Keratinocyte (primary cell): Measurements from ENCODE around the gene IGFBP3. TPM values are rescaled to one million over a fixed set of nuclear protein-coding genes. Genes with fewer than 3 reads are reported as not detected.

Experiments used
- DNase-seq: peaks from one replicate; pipeline ENCODE4 v3.0.0-alpha.2; 2011; ENCODE audit warnings: low read depth, missing footprints, low spot score
- FAIRE-seq: peaks from 2 replicates; lab custom pipeline; 2011; peaks lifted over from hg19 to GRCh38; lab: Jason Lieb, UNC
- H2AFZ ChIP-seq: 2 replicates; pipeline ENCODE4 v1.6.0; 2012; ENCODE audit warnings: low read length, control low read depth, inconsistent platforms; ENCODE audit not compliant: control insufficient read depth
- H3K27ac ChIP-seq: 2 replicates; pipeline ENCODE4 v1.5.1; 2011; ENCODE audit warnings: low read length; ENCODE audit not compliant: control insufficient read depth, insufficient read depth
- H3K27me3 ChIP-seq: 3 replicates; pipeline ENCODE4 v1.6.0; 2011; ENCODE audit warnings: low read length; ENCODE audit not compliant: control insufficient read depth, insufficient read depth; ENCODE audit errors: extremely low read depth
- H3K36me3 ChIP-seq, 2 experiments: 2 replicates in 1 of 2; 3 replicates in 1 of 2; pipeline ENCODE4 v1.5.1; 2011; ENCODE audit warnings: low read length in 2 of 2, mild to moderate bottlenecking in 1 of 2; ENCODE audit not compliant: control insufficient read depth in 2 of 2, insufficient read depth in 2 of 2; ENCODE audit errors: extremely low read depth in 1 of 2
- H3K4me1 ChIP-seq: 3 replicates; pipeline ENCODE4 v1.5.1; 2011; ENCODE audit warnings: low read length; ENCODE audit not compliant: control insufficient read depth, insufficient read depth; ENCODE audit errors: extremely low read depth
- H3K4me2 ChIP-seq: 3 replicates; pipeline ENCODE4 v1.6.0; 2011; ENCODE audit warnings: low read depth, low read length; ENCODE audit not compliant: control insufficient read depth, insufficient read depth; ENCODE audit errors: extremely low read depth
- H3K4me3 ChIP-seq, 3 experiments: fragments of 200-600 bp in 1 of 3; sonication (generic) in 1 of 3; 2 replicates in 2 of 3; 3 replicates in 1 of 3; pipeline ENCODE4 v1.5.1; 2011 to 2016; ENCODE audit warnings: low read length in 3 of 3, mild to moderate bottlenecking in 3 of 3, control low read depth in 2 of 3, inconsistent platforms in 1 of 3, low read depth in 1 of 3, mixed read lengths in 1 of 3, mixed run types in 1 of 3, moderate library complexity in 1 of 3; ENCODE audit not compliant: control insufficient read depth in 2 of 3, insufficient read depth in 2 of 3; ENCODE audit errors: extremely low read depth in 1 of 3
- H3K79me2 ChIP-seq: 2 replicates; pipeline ENCODE4 v1.6.0; 2012; ENCODE audit warnings: low read length; ENCODE audit not compliant: control insufficient read depth, insufficient read depth
- H3K9ac ChIP-seq: 3 replicates; pipeline ENCODE4 v1.6.0; 2011; ENCODE audit warnings: low read length; ENCODE audit not compliant: control insufficient read depth, insufficient read depth; ENCODE audit errors: extremely low read depth
- H3K9me1 ChIP-seq: 3 replicates; pipeline ENCODE4 v1.6.0; 2011; ENCODE audit warnings: low read length; ENCODE audit not compliant: control insufficient read depth, insufficient read depth; ENCODE audit errors: extremely low read depth
- H3K9me3 ChIP-seq: 2 replicates; pipeline ENCODE4 v1.5.1; 2012; ENCODE audit warnings: low read depth, low read length; ENCODE audit not compliant: control insufficient read depth
- H4K20me1 ChIP-seq: 3 replicates; pipeline ENCODE4 v1.6.0; 2011; ENCODE audit warnings: low read length; ENCODE audit not compliant: control insufficient read depth, insufficient read depth; ENCODE audit errors: extremely low read depth
- EZH2 ChIP-seq: IDR thresholded peaks from one replicate; pipeline ENCODE4 v1.6.1; 2012; ENCODE audit warnings: inconsistent platforms, mild to moderate bottlenecking, low read length, moderate library complexity
- dilution Hi-C: fragments of 300-500 bp; cut with MboI; formaldehyde crosslinking; loops from one replicate; pipeline ENCODE4 v1.7.0; 2020; ENCODE audit warnings: low sequenced_read_pairs; ENCODE audit not compliant: extremely low pct_ligation_motif_present
- polyA plus RNA-seq, 5 experiments: library from polyadenylated mRNA; depleted of rRNA in 3 of 5; stranded (reverse) in 3 of 5; stranded (forward) in 1 of 5; unstranded in 1 of 5; fragments of >200 nt; gene quantifications; 1 replicate in 1 of 5; 2 replicates in 3 of 5; 3 replicates in 1 of 5; pipeline versions ENCODE4 v1.2.1 to v1.2.3, GENCODE V29; 2011 to 2012; ENCODE audit warnings: missing spikeins in 2 of 5, low read depth in 1 of 5, low replicate concordance in 1 of 5
- TF ChIP-seq, protein P1 (sequence below), 3 experiments: IDR thresholded peaks in 1 of 3; conservative IDR thresholded peaks in 1 of 3; optimal IDR thresholded peaks in 1 of 3; 2 replicates in 2 of 3; 3 replicates in 1 of 3; pipeline versions ENCODE3 to v1.5.1; 2011; ENCODE audit warnings: low read length in 3 of 3, mild to moderate bottlenecking in 3 of 3, moderate library complexity in 2 of 3, control low read depth in 1 of 3, inconsistent platforms in 1 of 3; ENCODE audit not compliant: insufficient read depth in 2 of 3; ENCODE audit errors: extremely low read depth in 1 of 3

Gene IGFBP3
- polyA plus RNA-seq, 1 donor (not counting 4 experiments of a cell fraction or from before 2014, with no cell fraction given): 14.0 TPM

DNA sequence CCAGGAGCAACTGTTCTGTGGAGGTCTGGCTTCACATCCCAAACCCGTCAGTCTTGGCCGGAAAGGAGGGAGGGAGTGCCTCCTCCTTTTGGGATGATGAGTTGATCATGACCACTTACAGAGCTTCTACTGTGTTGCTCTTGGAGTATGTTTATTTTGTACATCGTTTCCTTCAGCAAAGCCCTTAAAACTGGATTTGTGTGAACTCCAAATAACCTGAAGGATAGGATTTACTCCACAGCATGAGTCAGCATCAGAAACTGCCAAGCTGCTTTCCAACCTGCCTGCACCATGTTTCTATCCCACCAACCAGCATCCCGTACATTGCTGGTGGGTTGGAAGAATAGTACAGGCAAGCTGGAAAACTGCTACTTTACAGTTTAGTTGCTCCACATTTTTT lies 51.6 kb downstream of the IGFBP3 start:
- Histone ChIP-seq H2AFZ (no peak overlapping the region), H3K9ac (no peak overlapping the region), H3K4me3 (no peak overlapping the region), H3K27me3 (peaks cover 13% of the 10 kb centered on the region), H3K36me3 (no peaks in the 10 kb centered on the region), H4K20me1 (no peaks in the 10 kb centered on the region), H3K4me2 (no peak overlapping the region), H3K4me1 (peaks cover 9% of the 10 kb centered on the region), H3K79me2 (no peaks in the 10 kb centered on the region), H3K9me3 (no peaks in the 10 kb centered on the region), H3K27ac (no peak overlapping the region), H3K9me1 (no peaks in the 10 kb centered on the region)
- FAIRE-seq (no peak), DNase-seq (no peak)
- dilution Hi-C loops: no loop called here
- TF ChIP-seq EZH2: no peak
- TF ChIP-seq, protein P1, sequence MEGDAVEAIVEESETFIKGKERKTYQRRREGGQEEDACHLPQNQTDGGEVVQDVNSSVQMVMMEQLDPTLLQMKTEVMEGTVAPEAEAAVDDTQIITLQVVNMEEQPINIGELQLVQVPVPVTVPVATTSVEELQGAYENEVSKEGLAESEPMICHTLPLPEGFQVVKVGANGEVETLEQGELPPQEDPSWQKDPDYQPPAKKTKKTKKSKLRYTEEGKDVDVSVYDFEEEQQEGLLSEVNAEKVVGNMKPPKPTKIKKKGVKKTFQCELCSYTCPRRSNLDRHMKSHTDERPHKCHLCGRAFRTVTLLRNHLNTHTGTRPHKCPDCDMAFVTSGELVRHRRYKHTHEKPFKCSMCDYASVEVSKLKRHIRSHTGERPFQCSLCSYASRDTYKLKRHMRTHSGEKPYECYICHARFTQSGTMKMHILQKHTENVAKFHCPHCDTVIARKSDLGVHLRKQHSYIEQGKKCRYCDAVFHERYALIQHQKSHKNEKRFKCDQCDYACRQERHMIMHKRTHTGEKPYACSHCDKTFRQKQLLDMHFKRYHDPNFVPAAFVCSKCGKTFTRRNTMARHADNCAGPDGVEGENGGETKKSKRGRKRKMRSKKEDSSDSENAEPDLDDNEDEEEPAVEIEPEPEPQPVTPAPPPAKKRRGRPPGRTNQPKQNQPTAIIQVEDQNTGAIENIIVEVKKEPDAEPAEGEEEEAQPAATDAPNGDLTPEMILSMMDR (optimal IDR thresholded peaks at IDR 0.05 in 1 of 3, IDR thresholded peaks at IDR 0.05 in 1 of 3, conservative IDR thresholded peaks at IDR 0.05 in 1 of 3; ENCODE audit: extremely low read depth in 1 of 3, insufficient read depth in 2 of 3, low read length in 3 of 3): no peak

DNA sequence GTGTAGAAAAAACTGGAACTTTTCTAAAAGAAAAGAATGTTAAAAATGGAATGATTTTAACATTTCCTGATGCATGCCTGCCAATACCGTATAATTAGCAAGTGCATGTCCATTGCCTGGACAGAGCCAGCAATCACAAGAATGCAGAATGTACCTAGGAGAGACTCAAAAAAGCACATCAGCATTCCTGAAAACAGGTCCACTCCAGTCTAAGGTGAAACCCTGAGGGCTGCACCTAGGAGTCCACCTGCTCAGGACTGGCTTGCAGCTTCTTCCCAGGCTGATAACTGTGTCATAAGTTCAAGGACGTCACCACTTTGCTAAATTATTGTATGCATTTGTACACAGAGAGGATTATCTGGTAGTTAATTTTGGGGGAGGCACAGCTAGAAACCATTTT lies 53.6 kb downstream of the IGFBP3 start:
- no peak for DNase-seq
- Histone ChIP-seq H3K4me3 (no peak overlapping the region), H3K9ac (no peak overlapping the region), H3K79me2 (no peaks in the 10 kb centered on the region), H3K4me1 (no peaks in the 10 kb centered on the region), H3K4me2 (no peak overlapping the region), H3K9me3 (no peaks in the 10 kb centered on the region), H3K27ac (no peak overlapping the region), H3K36me3 (no peaks in the 10 kb centered on the region), H3K9me1 (no peaks in the 10 kb centered on the region), H3K27me3 (peaks cover 13% of the 10 kb centered on the region), H2AFZ (no peak overlapping the region), H4K20me1 (no peaks in the 10 kb centered on the region)
- dilution Hi-C loops: no loop called here
- no peak for FAIRE-seq
- TF ChIP-seq, protein P1 (optimal IDR thresholded peaks at IDR 0.05 in 1 of 3, IDR thresholded peaks at IDR 0.05 in 1 of 3, conservative IDR thresholded peaks at IDR 0.05 in 1 of 3; ENCODE audit: extremely low read depth in 1 of 3, insufficient read depth in 2 of 3, low read length in 3 of 3): no peak
- TF ChIP-seq EZH2: no peak
